ES-I3 (cell line): Measurements from ENCODE around the gene FOXN1.

ENCODE experiments used
- H3K36me3 ChIP-seq: 2 replicates; pipeline ENCODE4 v1.6.1; 2013; ENCODE audit warnings: mild to moderate bottlenecking, low read length, control low read depth, moderate library complexity; ENCODE audit not compliant: insufficient read depth
- H3K4me1 ChIP-seq: 2 replicates; pipeline ENCODE4 v1.6.1; 2013; ENCODE audit warnings: mild to moderate bottlenecking, control low read depth, low read length; ENCODE audit not compliant: insufficient read depth
- H3K9ac ChIP-seq: 2 replicates; pipeline ENCODE4 v1.6.1; 2013; ENCODE audit warnings: low read depth, mild to moderate bottlenecking, low read length, moderate library complexity
- H3K9me3 ChIP-seq: 2 replicates; pipeline ENCODE4 v1.6.1; 2013; ENCODE audit warnings: mild to moderate bottlenecking, low read length, moderate library complexity; ENCODE audit not compliant: control insufficient read depth, insufficient read depth

FOXN1 gene

DNA sequence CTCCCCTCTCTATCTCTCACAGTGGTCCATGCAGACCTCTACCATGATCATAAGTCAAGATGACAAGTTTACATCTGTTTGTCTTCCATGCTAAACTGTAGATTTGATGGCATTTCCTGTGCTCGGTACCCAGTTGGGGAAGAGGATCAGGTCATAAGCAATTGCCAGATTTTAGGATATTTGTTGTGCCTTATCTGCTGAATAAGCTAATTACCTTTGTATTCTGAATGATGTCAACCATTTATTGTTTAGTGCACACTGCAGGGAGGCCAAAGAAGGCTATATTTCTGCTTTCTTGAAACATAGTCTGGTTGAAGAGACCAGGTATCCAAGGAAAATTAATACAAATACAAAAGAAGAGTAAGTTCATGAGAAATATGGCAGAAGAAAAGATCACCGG, 76.4 kb downstream of the FOXN1 start:
- peaks cover 41% of the 10 kb centered on the region for H3K36me3 ChIP-seq

DNA sequence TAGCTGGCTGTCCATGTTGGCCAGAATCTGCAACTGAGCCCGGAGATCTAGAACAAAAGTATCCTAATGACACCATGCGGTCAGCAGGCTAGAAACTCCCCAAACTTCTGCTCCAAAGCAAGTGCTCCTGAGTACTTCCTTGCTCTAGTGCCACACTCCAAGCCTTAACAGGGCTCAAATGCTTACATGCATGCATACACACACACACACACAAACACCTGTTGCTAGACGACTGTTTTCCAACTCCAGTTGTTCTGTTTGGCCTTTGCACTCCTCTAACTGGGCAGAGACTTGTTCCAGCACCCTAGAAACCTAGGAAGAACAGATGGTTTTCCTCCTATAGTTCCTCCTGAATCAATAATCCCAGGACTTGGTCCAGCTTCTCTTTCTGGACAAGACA, 78.3 kb downstream of the FOXN1 start:
- Histone ChIP-seq H3K9me3 (no peaks in the 10 kb centered on the region), H3K36me3 (peaks cover 39% of the 10 kb centered on the region), H3K4me1 (no peaks in the 10 kb centered on the region), H3K9ac (no peak overlapping the region)

More for the DNA sequence above, 76.4 kb downstream of the FOXN1 start:
- Histone ChIP-seq H3K4me1 (0 out of 2 replicates have a peak, but pooled peaks cover under 1% of the 10 kb centered on the region), H3K9ac (no peak overlapping the region), H3K9me3 (no peaks in the 10 kb centered on the region)

DNA sequence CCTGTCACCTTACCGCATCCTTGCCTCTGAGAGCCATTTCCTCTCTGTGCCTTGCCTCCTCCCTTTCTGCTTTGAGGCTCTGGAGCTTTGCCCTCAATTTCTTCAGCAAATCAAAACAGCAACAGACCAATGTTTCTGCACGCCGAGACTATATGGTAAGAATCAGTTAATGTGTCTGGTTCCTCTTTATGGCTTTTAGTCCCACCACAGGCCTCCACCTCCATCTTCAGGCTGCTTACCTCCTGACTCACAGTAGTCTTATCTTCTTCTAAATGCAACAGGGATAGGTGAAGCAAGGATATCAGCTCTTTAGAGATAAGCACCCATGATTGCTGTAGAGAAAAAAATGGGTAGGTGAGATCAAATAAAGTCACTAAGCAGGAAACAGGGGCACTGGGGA, 79.7 kb downstream of the FOXN1 start:
- Histone ChIP-seq H3K9ac (no peak overlapping the region), H3K36me3 (peaks cover 39% of the 10 kb centered on the region), H3K9me3 (no peaks in the 10 kb centered on the region)

More for the DNA sequence above, 79.7 kb downstream of the FOXN1 start:
- no peaks in the 10 kb centered on the region for H3K4me1 ChIP-seq
